Measurements from ENCODE around the gene ABCB11. TPM values are rescaled to one million over a fixed set of nuclear protein-coding genes. Genes with fewer than 3 reads are reported as not detected.
A peak's percentile ranks its signal among the peaks of the same experiment; 100 is the strongest.

Gene ABCB11
- not detected in 2 replicates for total RNA-seq

DNA sequence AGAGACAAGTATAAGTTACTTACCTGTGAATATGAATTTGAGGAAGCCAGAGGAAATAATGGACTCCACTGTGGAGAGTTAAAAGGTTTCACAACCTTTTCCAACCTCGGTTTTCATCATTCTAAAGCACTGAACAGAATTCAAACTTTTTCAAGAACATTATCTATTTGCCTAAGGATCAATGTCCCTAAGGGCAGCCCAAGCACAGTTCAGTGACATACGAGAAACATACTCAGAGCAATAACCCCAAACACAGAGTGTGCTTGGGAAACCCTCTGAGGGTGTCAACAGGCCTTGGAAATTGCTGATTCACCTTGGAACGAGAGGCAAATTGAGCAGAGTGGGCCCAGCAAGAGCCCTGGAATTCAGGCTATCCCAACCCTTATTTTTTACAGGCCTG is at the start of gene ABCB11:
Gene ABCB11 (minus strand): TSS at position 123 of the 400 bp plus-strand sequence. CDS start 13,199 bp downstream, outside the sequence.
- Mint-ChIP-seq H3K4me1 (no peaks in the 10 kb centered on the region), H3K9me3 (peaks cover 8% of the 10 kb centered on the region), H3K4me3 (no peak within 1 kb of the TSS), H3K27me3 (no peaks in the 10 kb centered on the region), H3K27ac (no peak within 1 kb of the TSS), H3K36me3 (ENCODE audit: low read depth) (no peaks in the 10 kb centered on the region)
- intact Hi-C loops (cut with micrococcal nuclease): no loop called here
- no peak for DNase-seq

DNA sequence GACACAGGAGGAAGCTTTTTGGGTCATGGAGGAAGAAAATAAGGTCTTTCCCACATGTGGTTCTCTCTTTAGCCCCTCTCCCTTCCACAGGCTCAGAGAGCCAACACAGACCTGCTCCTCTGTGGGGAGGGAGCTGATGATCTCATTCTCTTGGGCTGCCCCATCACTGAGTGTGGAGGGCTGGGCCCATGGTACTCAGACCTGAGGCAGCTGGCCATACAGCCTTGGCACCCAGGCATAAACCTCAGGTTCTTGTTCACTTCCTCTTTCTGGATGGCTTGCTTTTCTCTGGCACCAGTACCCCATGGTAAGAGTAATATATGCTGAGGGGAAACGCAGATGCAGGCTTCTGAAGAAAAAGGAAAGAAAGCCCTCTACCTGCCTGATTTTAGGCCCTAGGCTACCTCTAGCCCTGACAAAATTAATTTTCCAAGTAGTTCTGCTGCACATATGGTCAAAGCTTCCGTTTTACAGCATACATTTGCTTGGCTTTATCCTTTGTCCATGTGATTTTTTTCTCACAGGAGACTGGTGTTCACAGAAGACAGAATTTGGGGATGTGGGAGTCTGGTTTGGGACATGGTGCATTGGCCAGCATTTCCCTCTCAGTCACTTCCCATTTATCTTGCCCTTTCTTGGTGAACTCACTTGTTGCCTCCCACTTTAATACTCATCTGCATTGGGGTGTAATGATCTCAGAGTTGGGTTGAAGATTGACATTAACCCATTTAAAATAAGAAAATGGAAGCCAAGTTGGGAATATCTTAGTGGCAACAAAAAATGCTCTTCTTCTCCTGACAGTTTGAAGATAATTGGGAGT is 49.3 kb upstream of the ABCB11 start:
- Mint-ChIP-seq H3K36me3 (ENCODE audit: low read depth) (no peaks in the 10 kb centered on the region), H3K27me3 (no peaks in the 10 kb centered on the region), H3K4me1 (peaks cover 2% of the 10 kb centered on the region), H3K4me3 (no peak overlapping the region), H3K27ac (no peak overlapping the region), H3K9me3 (peaks cover 6% of the 10 kb centered on the region)
- intact Hi-C loops (cut with micrococcal nuclease): no loop called here
- DNase-seq: no peak

DNA sequence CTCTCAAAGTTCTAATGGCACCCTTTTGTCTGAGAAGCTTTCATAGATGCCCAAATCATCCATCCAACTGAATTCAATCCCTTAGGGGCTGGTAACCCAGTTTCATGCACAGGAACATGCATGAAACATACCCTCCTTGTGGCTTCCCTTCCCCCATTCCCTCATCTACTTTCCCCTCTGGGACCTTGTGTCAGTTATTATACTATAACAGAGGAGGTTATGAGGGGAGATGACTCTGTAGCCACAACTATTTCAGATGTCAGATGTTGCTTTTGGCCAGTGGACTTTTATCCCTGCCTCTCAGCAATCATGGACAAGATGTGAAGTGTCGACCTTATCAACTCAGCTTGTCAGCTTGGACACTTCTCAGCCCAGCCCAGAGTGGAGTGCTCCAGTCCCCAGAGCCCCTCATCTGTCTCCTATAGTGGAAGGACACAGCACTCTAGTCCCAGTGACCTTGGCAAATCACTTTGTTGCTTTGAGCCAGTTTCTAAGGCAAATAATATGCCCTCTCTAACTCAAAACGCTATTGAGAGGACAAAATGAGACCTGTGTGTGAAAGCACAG is 46.6 kb upstream of the ABCB11 start:
- no peak for DNase-seq
- intact Hi-C loops (cut with micrococcal nuclease): no loop called here
- Mint-ChIP-seq H3K9me3 (peaks cover 3% of the 10 kb centered on the region), H3K36me3 (ENCODE audit: low read depth) (peaks cover 2% of the 10 kb centered on the region), H3K27ac (no peak overlapping the region), H3K27me3 (no peaks in the 10 kb centered on the region), H3K4me3 (no peak overlapping the region), H3K4me1 (peaks cover 11% of the 10 kb centered on the region)

DNA sequence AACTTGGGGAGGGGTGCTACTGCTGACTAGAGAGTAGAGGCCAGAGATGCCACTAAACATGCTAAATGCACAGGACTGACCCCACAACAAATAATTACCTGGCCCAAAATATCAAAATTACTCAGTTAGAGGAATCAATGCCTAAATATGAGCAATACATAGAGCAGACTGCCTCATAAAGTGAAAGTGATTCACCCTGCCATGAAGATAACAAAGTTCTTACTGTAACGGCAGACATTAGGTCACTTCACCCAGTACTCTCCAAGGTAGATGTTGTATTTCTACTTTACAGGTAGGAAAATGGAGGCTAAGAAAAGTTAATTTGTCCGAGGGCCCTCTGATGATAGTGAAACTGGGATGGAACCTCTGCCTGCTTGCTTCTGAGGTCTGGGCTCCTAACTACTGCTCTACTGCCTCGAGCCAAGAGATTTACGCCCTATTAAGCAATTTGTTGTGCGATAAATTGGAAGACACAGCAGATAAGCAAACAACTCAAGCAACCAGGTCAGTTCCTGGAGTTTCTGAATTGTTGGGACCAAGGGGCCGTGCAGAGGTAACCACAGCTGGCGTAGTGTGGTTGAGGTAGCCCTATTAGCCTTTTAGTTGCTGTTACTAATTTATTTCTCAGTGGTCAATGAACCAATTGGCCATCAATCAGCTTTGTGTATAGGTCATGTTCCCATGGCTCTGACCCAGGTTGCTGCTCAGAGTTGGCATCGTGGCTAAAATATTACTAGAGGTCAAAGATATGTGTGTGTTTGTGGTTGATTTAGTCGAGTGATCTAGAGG is 43.0 kb upstream of the ABCB11 start:
- intact Hi-C loops (cut with micrococcal nuclease): loop anchor here (2.0 to 5.0 kb wide), 4 partner anchors 33 to 641 kb away; no protein-coding TSS in a partner anchor
- Mint-ChIP-seq H3K27me3 (no peaks in the 10 kb centered on the region), H3K4me3 (peak overlapping the region; percentile 22), H3K36me3 (ENCODE audit: low read depth) (peaks cover 4% of the 10 kb centered on the region), H3K4me1 (peaks cover 26% of the 10 kb centered on the region), H3K9me3 (peaks cover 3% of the 10 kb centered on the region), H3K27ac (peak overlapping the region; percentile 89)
- no peak for DNase-seq

DNA sequence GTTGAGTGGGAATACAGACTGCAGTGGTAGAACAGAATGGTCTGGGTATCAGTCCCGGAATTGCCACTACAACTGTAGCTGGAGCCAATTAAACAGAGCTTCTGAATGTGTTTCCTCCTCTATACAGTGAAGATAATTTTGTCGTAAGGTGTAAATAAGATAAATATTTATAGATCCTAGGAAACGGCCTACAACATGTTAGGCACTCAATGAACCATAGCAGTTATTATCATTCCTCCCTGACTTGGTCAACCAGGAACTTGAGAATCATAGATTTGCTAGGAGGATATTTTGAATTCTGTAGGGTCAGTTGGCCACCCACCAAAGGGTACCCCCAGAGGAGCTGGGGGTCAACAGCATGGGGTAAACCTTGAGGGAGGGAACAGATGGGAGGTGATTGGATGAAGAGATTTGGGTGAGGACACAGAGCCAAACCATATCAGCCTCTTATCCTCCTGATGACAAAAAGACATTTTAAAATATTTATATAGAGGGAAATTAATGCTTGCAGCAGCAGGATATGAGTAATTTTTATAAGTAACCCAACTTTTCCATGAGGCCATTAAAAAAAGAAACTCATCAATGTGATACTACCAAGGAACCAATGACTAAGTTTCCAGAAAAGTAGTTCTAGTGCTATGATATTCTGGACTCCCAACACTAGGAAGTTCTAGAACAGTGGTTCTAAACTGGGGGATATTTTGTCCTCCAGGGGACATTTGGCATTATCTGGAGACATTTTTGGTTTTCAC is 42.3 kb upstream of the ABCB11 start:
- Mint-ChIP-seq H3K9me3 (peaks cover 3% of the 10 kb centered on the region), H3K27ac (peak overlapping the region; percentile 89), H3K36me3 (ENCODE audit: low read depth) (peaks cover 4% of the 10 kb centered on the region), H3K27me3 (no peaks in the 10 kb centered on the region), H3K4me3 (peak overlapping the region; percentile 22), H3K4me1 (peaks cover 29% of the 10 kb centered on the region)
- intact Hi-C loops (cut with micrococcal nuclease): loop anchor here (2.0 to 5.0 kb wide), 4 partner anchors 34 to 641 kb away; no protein-coding TSS in a partner anchor
- no peak for DNase-seq

DNA sequence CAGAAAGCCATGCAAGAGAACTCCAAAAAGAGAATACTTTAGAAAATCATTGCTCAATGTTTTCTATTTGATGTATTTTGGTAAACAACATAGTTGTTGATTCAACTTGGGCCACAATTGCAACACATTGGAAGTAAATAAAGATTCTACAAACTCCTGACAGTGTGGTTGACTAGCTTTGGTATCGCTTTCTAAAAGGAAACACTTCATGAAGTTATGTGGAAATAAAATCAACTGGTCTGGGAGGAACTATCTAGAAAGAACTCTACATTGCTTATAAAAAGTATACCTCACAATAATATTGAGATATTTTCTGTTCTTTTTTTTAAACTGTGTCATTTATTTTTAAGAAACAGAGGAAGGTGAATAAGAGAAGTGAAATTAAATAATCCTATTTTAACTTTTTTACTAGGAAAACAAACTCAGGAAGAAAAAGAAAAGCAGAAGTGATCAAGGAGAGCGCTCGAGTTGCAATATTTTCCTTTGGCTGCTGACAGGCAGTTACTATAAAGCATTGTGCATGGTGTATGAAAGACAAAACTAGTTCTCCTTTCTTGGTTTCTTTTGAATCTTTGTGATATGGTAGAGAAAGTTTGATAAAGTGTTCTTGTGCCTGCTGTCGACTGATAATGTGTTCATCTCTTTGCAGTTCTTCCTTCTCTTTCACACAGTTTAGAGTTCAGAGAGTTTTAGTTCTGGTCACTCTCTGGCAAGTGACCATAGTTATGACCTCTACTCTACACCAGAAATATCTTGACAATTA is 41.2 kb upstream of the ABCB11 start:
- Mint-ChIP-seq H3K27ac (peak overlapping the region; percentile 31), H3K4me3 (peak overlapping the region; percentile 25), H3K9me3 (peaks cover 3% of the 10 kb centered on the region), H3K27me3 (no peaks in the 10 kb centered on the region), H3K36me3 (ENCODE audit: low read depth) (peaks cover 6% of the 10 kb centered on the region), H3K4me1 (peaks cover 31% of the 10 kb centered on the region)
- intact Hi-C loops (cut with micrococcal nuclease): loop anchor here (1.0 to 5.0 kb wide), 5 partner anchors 23 to 640 kb away; no protein-coding TSS in a partner anchor
- no peak for DNase-seq

DNA sequence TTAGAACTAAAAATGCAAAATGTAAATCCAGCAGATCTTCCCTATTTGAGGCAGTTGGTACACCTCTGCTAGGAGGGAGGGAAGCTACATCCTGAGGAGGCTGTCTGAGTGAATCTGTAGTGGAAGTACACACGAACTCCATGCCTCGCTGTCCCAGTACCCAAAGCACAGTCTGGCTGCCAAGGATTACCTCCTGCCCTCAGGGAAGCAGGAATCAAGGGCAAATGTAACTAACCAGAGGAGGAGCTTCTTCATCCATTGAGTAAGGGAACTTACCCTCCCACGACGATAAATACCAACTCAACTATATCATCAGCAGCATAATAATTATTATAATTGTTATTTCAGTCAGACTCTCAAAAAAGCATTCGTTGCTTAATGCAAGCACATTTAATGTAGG is 40.3 kb upstream of the ABCB11 start:
- Mint-ChIP-seq H3K27me3 (no peaks in the 10 kb centered on the region), H3K27ac (no peak overlapping the region), H3K36me3 (ENCODE audit: low read depth) (peaks cover 6% of the 10 kb centered on the region), H3K4me3 (peak overlapping the region; percentile 5), H3K4me1 (peaks cover 32% of the 10 kb centered on the region), H3K9me3 (peaks cover 3% of the 10 kb centered on the region)
- no peak for DNase-seq
- intact Hi-C loops (cut with micrococcal nuclease): loop anchor here (5.0 kb wide), 2 partner anchors 36 to 109 kb away; no protein-coding TSS in a partner anchor

DNA sequence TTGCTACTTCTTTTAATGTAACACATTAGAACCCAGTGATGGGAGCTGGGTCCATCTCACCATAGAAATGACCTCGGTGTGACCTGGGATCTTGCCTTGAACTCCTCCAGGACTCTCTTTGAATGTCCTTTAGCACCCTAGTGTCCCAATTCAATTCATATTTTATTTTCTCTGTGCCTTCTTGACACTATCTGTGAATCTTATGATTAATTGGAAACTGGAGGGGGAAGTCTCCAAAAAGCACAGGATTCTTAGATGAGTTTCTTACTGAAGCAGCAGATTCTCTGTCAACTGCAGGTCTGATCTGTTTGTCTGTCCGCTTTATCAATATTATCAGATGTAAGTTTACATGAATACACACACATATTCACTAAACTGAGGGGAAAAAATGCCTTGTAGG is 38.7 kb upstream of the ABCB11 start:
- Mint-ChIP-seq H3K4me1 (peaks cover 33% of the 10 kb centered on the region), H3K27ac (no peak overlapping the region), H3K27me3 (no peaks in the 10 kb centered on the region), H3K4me3 (peak overlapping the region; percentile 34), H3K36me3 (ENCODE audit: low read depth) (peaks cover 6% of the 10 kb centered on the region), H3K9me3 (no peaks in the 10 kb centered on the region)
- intact Hi-C loops (cut with micrococcal nuclease): loop anchor here (5.0 kb wide), 2 partner anchors 37 to 108 kb away; no protein-coding TSS in a partner anchor
- DNase-seq: no peak

DNA sequence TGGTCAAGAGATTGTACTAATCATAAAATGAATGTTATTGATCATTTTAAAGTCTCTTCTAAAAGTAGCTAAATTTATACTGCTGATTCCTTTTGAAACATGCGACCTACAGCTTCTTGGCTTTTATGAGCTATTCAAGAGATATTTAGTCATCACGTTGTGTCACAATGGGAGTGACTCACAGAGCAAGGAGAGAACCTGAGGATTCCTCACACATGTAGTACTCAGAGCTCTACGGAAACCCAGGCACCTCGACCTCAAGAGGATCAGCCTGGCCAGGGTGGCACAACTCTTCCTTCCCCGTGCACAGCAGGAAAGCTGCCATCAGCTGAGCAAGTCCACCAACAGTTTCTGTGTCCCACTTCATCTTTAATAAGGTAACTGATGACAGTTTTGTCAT is 38.2 kb upstream of the ABCB11 start, which contains the start of gene DHRS9:
Gene DHRS9 (plus strand): TSS at position 223 of the 400 bp plus-strand sequence. CDS start 12,019 bp downstream, outside the sequence.
- DNase-seq: no peak
- Mint-ChIP-seq H3K9me3 (no peaks in the 10 kb centered on the region), H3K4me1 (peaks cover 33% of the 10 kb centered on the region), H3K27ac (peak within 1 kb of the TSS; percentile 17), H3K36me3 (ENCODE audit: low read depth) (peaks cover 6% of the 10 kb centered on the region), H3K27me3 (no peaks in the 10 kb centered on the region), H3K4me3 (peak within 1 kb of the TSS; percentile 34)
- intact Hi-C loops (cut with micrococcal nuclease): no loop called here

DNA sequence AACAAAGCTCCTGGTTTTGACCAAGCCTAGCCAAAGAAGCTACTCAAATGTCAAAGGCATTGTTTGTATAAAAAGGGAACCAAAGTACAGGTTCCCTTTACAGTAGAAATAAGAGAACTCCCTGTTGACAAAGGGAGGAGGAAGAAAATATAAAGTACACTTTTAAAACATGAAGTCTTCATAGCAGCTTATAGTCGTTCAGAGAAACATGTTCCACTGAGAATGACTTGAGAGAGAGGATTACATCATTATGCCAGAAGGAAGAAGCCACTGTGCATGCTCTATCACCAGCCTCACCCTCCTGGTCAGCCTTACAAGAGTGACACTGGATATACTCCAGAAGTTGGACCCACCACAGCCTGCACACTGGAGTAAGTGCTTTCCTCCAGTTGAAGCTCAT is 35.8 kb upstream of the ABCB11 start:
- peaks cover 15% of the 10 kb centered on the region for H3K4me1 Mint-ChIP-seq
- H3K27me3 Mint-ChIP-seq: no peaks in the 10 kb centered on the region
- H3K4me3 Mint-ChIP-seq: no peak overlapping the region
- intact Hi-C loops (cut with micrococcal nuclease): no loop called here
- DNase-seq: no peak
- peaks cover 3% of the 10 kb centered on the region for H3K36me3 Mint-ChIP-seq (ENCODE audit: low read depth)
- no peak overlapping the region for H3K27ac Mint-ChIP-seq
- no peaks in the 10 kb centered on the region for H3K9me3 Mint-ChIP-seq

DNA sequence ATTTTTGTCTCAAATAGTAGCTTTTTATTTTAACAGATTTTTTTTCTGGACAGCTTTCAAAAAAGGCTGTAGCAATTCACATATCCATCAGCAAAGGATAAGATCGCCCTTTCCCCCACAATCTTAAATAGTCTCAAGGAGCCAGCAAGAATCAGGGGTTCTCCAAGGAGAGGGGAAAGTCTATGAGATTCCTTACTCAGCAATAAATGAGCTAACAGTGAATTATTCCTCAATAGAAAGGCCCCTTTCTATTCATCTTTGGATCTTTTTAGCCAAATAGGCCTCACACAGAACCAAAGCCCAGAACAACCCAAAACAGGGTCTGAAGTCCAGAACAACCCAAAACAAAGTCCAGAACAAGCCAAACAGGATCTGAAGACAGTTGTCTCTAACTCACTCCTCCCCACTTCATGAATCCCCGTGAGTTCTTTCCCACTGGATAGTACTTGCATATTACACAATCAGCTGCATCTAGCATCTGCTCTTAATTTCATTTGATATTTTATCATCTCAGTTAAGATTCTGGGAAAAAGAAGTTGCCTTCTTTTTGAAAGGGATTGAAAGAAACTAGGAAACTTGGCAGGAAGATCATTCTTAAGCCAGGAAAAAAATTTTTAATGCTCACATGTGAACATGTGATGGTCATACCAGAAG is 34.9 kb upstream of the ABCB11 start:
- intact Hi-C loops (cut with micrococcal nuclease): no loop called here
- no peaks in the 10 kb centered on the region for H3K9me3 Mint-ChIP-seq

DNA sequence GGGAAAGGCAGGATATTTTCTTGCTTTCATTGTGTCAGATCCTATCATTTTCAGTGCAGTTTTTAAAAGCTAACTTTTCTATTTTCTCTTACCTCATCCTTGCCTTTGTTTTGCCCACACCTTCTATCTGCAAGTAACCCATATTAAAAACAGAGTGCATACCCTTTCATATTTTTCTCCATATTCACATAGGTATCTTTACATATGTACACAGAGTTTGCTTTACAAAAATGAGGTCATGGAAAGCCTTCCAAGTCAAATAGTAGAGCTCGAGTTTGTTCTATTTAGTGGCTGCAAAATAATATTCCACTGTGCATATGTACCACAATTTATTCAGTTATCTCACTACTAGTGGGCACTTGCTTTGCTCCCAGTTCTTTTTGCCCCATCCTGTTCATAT is 34.3 kb upstream of the ABCB11 start:
- Mint-ChIP-seq H3K36me3 (ENCODE audit: low read depth) (peaks cover 1% of the 10 kb centered on the region), H3K27ac (no peak overlapping the region), H3K4me1 (peaks cover 10% of the 10 kb centered on the region), H3K9me3 (no peaks in the 10 kb centered on the region), H3K27me3 (no peaks in the 10 kb centered on the region), H3K4me3 (no peak overlapping the region)
- DNase-seq: no peak
- intact Hi-C loops (cut with micrococcal nuclease): no loop called here

More for the DNA sequence above, 34.9 kb upstream of the ABCB11 start:
- Mint-ChIP-seq H3K4me3 (no peak overlapping the region), H3K4me1 (peaks cover 10% of the 10 kb centered on the region), H3K27me3 (no peaks in the 10 kb centered on the region), H3K36me3 (ENCODE audit: low read depth) (peaks cover 1% of the 10 kb centered on the region), H3K27ac (no peak overlapping the region)
- DNase-seq: no peak
